ENCODE data around the gene NECTIN2. TPM values are rescaled to one million over a fixed set of nuclear protein-coding genes. Genes with fewer than 3 reads are reported as not detected.

The NECTIN2 gene
- total and polyA plus RNA-seq, 2 experiments from 2014 or later = 193 to 307 TPM

- Histone ChIP-seq H3K4me3 (peak overlapping the region; percentile 99), H3K27me3 (no peaks in the 10 kb centered on the region), H3K9me2 (replicated peaks; ENCODE audit: insufficient read depth) (no peaks in the 10 kb centered on the region), H3K79me2 (peaks cover 50% of the 10 kb centered on the region), H3K4me1 (ENCODE audit: insufficient read depth) (peaks cover 23% of the 10 kb centered on the region), H3K4me2 (peak overlapping the region; percentile 91), H3K9me3 (ENCODE audit: low read depth) (no peaks in the 10 kb centered on the region), H2AFZ (no peak overlapping the region), H3K36me3 (replicated peaks; ENCODE audit: insufficient read depth, low read depth) (no peaks in the 10 kb centered on the region), H3K27ac (peak overlapping the region; percentile 100), H4K20me1 (ENCODE audit: insufficient read depth, poor library complexity, severe bottlenecking) (peaks cover 36% of the 10 kb centered on the region)
- WGBS (ENCODE audit: low lambda C conversion rate, missing lambda C conversion rate) = 0% methylated on average over 13 of the region's 51 CpGs
- TF ChIP-seq EZH2phosphoT487 (IDR thresholded peaks at IDR 0.05; ENCODE audit: low read depth, severe bottlenecking, unreplicated experiment) = no peak
- TF ChIP-seq CTCF (IDR thresholded peaks at IDR 0.05; ENCODE audit: poor library complexity) = no peak
- TF ChIP-seq EZH2 (IDR thresholded peaks at IDR 0.05; ENCODE audit: borderline replicate concordance) = no peak
- peak; percentile 71 for DNase-seq (ENCODE audit: low spot score)
Observed at GRCh38 chr19:44846455-44847143, 502 bp downstream of the NECTIN2 start.

- no peaks in the 10 kb centered on the region for H3K9me2 ChIP-seq (replicated peaks; ENCODE audit: insufficient read depth)
- peaks cover 58% of the 10 kb centered on the region for H3K79me2 ChIP-seq
- TF ChIP-seq CTCF (IDR thresholded peaks at IDR 0.05; ENCODE audit: poor library complexity) = no peak
- no peak for TF ChIP-seq EZH2 (IDR thresholded peaks at IDR 0.05; ENCODE audit: borderline replicate concordance)
- TF ChIP-seq EZH2phosphoT487 (IDR thresholded peaks at IDR 0.05; ENCODE audit: low read depth, severe bottlenecking, unreplicated experiment) = no peak
- H3K4me3 ChIP-seq = peak overlapping the region; percentile 99
- peaks cover 44% of the 10 kb centered on the region for H4K20me1 ChIP-seq (ENCODE audit: insufficient read depth, poor library complexity, severe bottlenecking)
- H3K27me3 ChIP-seq = no peaks in the 10 kb centered on the region
- H3K4me2 ChIP-seq = peak overlapping the region; percentile 91
- 0% methylated on average over 24 of the region's 47 CpGs for WGBS (ENCODE audit: low lambda C conversion rate, missing lambda C conversion rate)
- DNase-seq (ENCODE audit: low spot score) = peak; percentile 92
- peaks cover 23% of the 10 kb centered on the region for H3K4me1 ChIP-seq (ENCODE audit: insufficient read depth)
- no peaks in the 10 kb centered on the region for H3K36me3 ChIP-seq (replicated peaks; ENCODE audit: insufficient read depth, low read depth)
- H3K27ac ChIP-seq = peak overlapping the region; percentile 100
- no peak overlapping the region for H2AFZ ChIP-seq
- no peaks in the 10 kb centered on the region for H3K9me3 ChIP-seq (ENCODE audit: low read depth)
Observed at GRCh38 chr19:44847144-44848035, 1.3 kb downstream of the NECTIN2 start.

GRCh38 chr19:44848036-44848811, 2.1 kb downstream of the NECTIN2 start:
- Histone ChIP-seq H3K27ac (peak overlapping the region; percentile 100), H3K27me3 (no peaks in the 10 kb centered on the region), H2AFZ (no peak overlapping the region), H4K20me1 (ENCODE audit: insufficient read depth, poor library complexity, severe bottlenecking) (peaks cover 52% of the 10 kb centered on the region), H3K36me3 (replicated peaks; ENCODE audit: insufficient read depth, low read depth) (no peaks in the 10 kb centered on the region), H3K4me3 (peak overlapping the region; percentile 99), H3K9me2 (replicated peaks; ENCODE audit: insufficient read depth) (no peaks in the 10 kb centered on the region), H3K4me2 (peak overlapping the region; percentile 91), H3K79me2 (peaks cover 66% of the 10 kb centered on the region), H3K4me1 (ENCODE audit: insufficient read depth) (peaks cover 23% of the 10 kb centered on the region), H3K9me3 (ENCODE audit: low read depth) (no peaks in the 10 kb centered on the region)
- WGBS (ENCODE audit: low lambda C conversion rate, missing lambda C conversion rate) = 3% methylated on average over 13 of the region's 19 CpGs
- TF ChIP-seq CTCF (IDR thresholded peaks at IDR 0.05; ENCODE audit: poor library complexity) (no peak), EZH2phosphoT487 (IDR thresholded peaks at IDR 0.05; ENCODE audit: low read depth, severe bottlenecking, unreplicated experiment) (no peak), EZH2 (IDR thresholded peaks at IDR 0.05; ENCODE audit: borderline replicate concordance) (no peak)
- DNase-seq (ENCODE audit: low spot score) = peak; percentile 60

All from hepatocyte (in vitro differentiated cells).